PC-9 (cell line): Measurements from ENCODE around the gene TAAR5.

Experiments used
- EZH2 ChIP-seq: fragments of 200-600 bp; sonication (generic); IDR thresholded peaks from 2 replicates; pipeline ENCODE4 v1.8.0; 2017; ENCODE audit warnings: antibody characterized with exemption, low read depth
- TF ChIP-seq, protein P1 (sequence below): fragments of 200-600 bp; sonication (generic); conservative IDR thresholded peaks from 2 replicates; pipeline ENCODE4 v1.6.1; 2017; ENCODE audit warnings: mixed run types, antibody characterized with exemption, mild to moderate bottlenecking, moderate library complexity

DNA sequence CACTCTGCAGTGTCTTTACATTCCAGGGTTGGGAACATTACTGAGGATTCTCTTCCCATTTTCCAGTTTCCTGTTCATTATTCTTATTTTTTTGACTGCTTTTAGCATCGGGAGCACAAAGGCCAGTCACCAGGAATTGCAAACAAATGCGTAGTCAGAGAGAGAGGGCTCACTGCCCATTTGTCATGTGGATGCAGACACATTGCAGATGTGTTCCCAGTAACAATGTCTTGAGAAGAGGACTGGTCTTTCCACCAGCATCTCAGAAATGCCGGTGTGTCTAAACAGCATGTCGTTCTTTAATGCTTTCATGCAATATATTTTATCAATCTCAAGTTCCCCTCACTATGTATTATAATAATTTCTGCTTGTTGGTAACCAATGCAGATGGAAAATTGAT is 20.4 kb downstream of the TAAR5 start:
- TF ChIP-seq, protein P1, sequence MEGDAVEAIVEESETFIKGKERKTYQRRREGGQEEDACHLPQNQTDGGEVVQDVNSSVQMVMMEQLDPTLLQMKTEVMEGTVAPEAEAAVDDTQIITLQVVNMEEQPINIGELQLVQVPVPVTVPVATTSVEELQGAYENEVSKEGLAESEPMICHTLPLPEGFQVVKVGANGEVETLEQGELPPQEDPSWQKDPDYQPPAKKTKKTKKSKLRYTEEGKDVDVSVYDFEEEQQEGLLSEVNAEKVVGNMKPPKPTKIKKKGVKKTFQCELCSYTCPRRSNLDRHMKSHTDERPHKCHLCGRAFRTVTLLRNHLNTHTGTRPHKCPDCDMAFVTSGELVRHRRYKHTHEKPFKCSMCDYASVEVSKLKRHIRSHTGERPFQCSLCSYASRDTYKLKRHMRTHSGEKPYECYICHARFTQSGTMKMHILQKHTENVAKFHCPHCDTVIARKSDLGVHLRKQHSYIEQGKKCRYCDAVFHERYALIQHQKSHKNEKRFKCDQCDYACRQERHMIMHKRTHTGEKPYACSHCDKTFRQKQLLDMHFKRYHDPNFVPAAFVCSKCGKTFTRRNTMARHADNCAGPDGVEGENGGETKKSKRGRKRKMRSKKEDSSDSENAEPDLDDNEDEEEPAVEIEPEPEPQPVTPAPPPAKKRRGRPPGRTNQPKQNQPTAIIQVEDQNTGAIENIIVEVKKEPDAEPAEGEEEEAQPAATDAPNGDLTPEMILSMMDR = no peak
- TF ChIP-seq EZH2 = no peak
